T-helper 1 cell treated with Interleukin-12 subunit alpha and Interleukin-12 subunit beta and Interleukin-4 antibody, amounts not matched to agents 30 μg/mL and 1 μg/mL, for 36 hours (primary cell): ENCODE measurements around the gene RICTOR.
"Not testable (repeated sequence)": the region's sequence is repeated elsewhere in the genome, so short reads cannot be mapped to it uniquely, and the experiment has no call there.

Source experiments
- H3K27ac Mint-ChIP-seq: one replicate; pipeline ENCODE4 v1.8.0; 2021; ENCODE audit warnings: mild to moderate bottlenecking, mixed read lengths
- H3K27me3 Mint-ChIP-seq: one replicate; pipeline ENCODE4 v1.8.0; 2021; ENCODE audit warnings: low read depth, mixed read lengths
- H3K36me3 Mint-ChIP-seq: one replicate; pipeline ENCODE4 v1.8.0; 2021; ENCODE audit warnings: low read depth, mixed read lengths
- H3K4me1 Mint-ChIP-seq: one replicate; pipeline ENCODE4 v1.8.0; 2021; ENCODE audit warnings: low read depth, mixed read lengths
- H3K4me3 Mint-ChIP-seq: one replicate; pipeline ENCODE4 v1.8.0; 2021; ENCODE audit warnings: mild to moderate bottlenecking, moderate library complexity, mixed read lengths
- H3K9me3 Mint-ChIP-seq: one replicate; pipeline ENCODE4 v1.8.0; 2021; ENCODE audit warnings: mixed read lengths

RICTOR gene

DNA sequence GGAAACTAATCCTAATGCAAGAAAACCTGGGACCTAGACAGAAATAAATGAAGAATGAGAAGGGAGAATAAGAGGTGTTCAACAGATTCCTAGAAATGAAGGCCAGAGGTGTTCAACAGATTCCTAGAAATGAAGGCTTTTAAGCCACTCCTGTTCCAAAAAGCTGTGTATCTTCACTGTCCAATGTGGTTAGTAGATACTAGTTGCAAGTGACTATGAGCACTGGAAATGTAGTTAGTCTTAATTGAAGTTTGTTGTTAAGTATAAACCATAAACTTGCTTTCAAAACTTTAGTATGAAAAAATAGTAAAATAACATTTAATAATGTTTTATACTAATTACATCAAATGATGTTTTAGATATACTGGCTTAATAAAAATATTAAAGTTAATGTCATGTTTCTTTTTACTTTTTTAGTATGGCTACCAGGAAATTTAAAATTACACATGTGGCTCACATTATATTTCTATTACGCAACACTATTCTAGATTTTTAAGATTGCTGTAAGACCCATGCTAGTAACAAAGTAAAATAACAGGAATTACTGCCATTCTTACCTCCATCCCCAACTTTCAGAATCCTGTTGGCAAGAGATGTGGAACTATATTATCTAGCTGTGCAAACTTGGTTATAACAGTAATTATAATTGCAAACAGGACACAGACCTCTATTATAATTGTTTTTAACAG, 57.5 kb downstream of the RICTOR start:
- peak overlapping the region; percentile 28 for H3K27ac Mint-ChIP-seq
- H3K9me3 Mint-ChIP-seq = peaks cover 16% of the 10 kb centered on the region
- H3K4me1 Mint-ChIP-seq = peaks cover 14% of the 10 kb centered on the region
- H3K36me3 Mint-ChIP-seq = peaks cover 55% of the 10 kb centered on the region
- H3K4me3 Mint-ChIP-seq = peak overlapping the region; percentile 14
- H3K27me3 Mint-ChIP-seq = no peaks in the 10 kb centered on the region

DNA sequence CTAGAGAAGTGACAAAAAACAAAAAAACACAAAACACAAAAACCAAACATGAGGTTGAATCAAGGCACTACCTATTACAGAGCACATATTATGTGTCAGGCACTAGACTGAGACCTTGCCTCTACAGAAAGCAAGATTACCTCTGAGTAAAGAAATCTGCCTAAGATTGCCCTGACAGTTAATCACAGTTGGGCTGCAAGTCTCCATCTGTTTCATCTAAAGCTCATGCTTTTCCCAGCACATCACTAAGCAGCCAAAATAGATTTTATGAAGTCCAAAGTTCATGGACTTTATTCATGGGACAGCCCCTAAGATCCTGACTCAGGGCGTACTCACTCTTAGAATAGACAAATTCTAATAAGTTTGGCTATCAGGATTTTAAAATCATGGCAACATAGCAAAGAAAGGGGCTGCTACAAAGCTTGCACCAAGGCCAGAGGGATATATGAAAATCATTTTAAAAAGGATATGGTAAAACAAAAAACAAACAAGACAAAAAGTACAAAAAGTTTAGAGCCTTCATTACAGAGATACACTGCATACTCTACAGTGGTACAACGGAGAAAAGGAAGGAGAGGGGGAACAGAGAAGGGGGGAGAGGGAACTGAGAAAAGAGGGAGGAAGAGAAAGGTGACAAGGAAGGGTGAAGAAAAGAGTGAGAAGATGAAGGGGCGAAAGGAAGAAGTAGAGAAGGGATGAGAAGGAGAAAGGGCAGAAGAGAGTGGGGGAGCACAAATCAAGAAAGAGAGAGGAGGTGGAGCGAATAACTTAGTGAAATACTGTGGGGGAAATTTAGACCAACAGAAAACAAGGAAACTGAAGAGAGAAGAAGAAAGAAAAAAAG, 58.2 kb downstream of the RICTOR start:
- Mint-ChIP-seq H3K9me3 (peaks cover 21% of the 10 kb centered on the region), H3K4me1 (peaks cover 14% of the 10 kb centered on the region), H3K27ac (peak overlapping the region; percentile 28), H3K27me3 (no peaks in the 10 kb centered on the region), H3K4me3 (peak overlapping the region; percentile 14), H3K36me3 (peaks cover 56% of the 10 kb centered on the region)

DNA sequence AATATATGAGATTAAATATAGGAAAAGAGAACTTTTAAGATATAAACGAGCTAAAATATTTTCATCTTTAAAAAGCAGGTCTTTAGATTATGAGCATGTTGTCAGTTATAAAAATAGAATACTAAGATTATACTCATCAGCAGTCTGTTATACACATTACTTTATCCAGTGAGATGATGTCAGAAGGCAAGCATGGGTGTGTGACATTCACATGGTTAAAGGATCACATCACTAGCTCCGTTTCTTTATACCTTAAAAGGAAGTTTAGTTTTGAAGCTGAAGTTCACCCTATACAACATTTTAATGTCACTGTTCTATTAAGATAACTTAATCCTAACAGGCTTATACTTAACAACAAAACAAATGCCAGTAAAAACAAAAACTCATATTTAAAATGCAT, 59.6 kb downstream of the RICTOR start:
- H3K36me3 Mint-ChIP-seq = peaks cover 58% of the 10 kb centered on the region
- peaks cover 31% of the 10 kb centered on the region for H3K9me3 Mint-ChIP-seq
- H3K4me1 Mint-ChIP-seq = peaks cover 14% of the 10 kb centered on the region
- no peak overlapping the region for H3K4me3 Mint-ChIP-seq
- H3K27me3 Mint-ChIP-seq = no peaks in the 10 kb centered on the region
- no peak overlapping the region for H3K27ac Mint-ChIP-seq

DNA sequence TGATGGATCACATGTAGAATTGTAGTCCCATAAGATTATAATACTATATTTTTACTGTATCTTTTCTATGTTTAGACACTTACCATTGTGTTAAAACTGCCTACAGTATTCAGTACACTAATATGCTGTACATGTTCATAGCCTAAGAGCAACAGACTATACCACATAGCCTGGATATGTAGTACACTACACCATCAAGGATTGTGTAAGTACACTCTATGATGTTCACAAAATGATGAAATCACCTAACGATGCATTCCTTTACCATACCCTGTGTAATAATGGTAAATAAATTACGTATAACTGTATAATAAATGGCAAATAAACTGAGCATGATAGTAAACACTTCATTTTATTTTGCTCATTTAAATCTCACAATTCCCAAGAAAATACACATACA, 60.3 kb downstream of the RICTOR start:
- Mint-ChIP-seq H3K36me3 (peaks cover 51% of the 10 kb centered on the region), H3K27ac (no peak overlapping the region), H3K4me1 (peaks cover 14% of the 10 kb centered on the region), H3K9me3 (peaks cover 31% of the 10 kb centered on the region), H3K4me3 (no peak overlapping the region), H3K27me3 (no peaks in the 10 kb centered on the region)

DNA sequence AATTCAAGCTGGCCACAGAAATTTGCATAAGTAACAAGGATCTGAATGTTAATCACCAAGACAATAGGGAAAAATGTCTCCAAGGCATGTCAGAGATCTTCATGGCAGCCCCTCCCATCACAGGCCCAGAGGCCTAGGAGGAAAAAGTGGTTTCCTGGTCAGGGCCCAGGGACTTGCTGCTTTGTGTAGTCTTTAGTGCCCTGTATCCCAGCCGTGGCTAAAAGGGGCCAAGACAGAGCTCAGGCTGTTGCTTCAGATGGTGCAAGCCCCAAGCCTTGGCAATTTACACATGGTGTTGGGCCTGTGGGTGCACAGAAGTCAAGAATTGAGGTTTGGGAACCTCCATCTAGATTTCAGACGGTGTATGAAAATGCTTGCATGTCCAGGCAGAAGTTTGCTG, 63.2 kb downstream of the RICTOR start:
- H3K4me1 Mint-ChIP-seq, H3K4me3 Mint-ChIP-seq, H3K27ac Mint-ChIP-seq, H3K27me3 Mint-ChIP-seq: not testable (repeated sequence)
- Mint-ChIP-seq H3K9me3 (peaks cover 31% of the 10 kb centered on the region), H3K36me3 (peaks cover 36% of the 10 kb centered on the region)

DNA sequence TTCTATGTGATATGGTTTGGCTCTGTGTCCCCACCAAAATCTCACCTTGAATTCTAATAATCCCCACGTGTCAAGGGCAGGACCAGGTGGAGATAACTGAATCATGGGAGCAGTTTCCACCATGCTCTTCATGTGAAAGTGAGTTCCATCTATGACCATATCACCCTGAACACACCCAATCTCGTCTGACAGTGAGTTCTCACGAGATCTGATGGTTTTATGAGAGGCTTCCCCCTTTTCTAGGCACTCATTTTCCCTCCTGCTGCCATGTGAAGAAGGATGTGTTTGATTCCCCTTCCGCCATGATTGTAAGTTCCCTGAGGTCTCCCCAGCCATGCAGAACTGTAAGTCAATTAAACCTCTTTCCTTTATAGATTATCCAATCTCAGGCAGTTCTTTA, 64.2 kb downstream of the RICTOR start:
- Mint-ChIP-seq H3K4me3 (no peak overlapping the region), H3K27me3 (no peaks in the 10 kb centered on the region), H3K36me3 (peaks cover 36% of the 10 kb centered on the region), H3K9me3 (peaks cover 31% of the 10 kb centered on the region), H3K27ac (no peak overlapping the region), H3K4me1 (peaks cover 9% of the 10 kb centered on the region)

DNA sequence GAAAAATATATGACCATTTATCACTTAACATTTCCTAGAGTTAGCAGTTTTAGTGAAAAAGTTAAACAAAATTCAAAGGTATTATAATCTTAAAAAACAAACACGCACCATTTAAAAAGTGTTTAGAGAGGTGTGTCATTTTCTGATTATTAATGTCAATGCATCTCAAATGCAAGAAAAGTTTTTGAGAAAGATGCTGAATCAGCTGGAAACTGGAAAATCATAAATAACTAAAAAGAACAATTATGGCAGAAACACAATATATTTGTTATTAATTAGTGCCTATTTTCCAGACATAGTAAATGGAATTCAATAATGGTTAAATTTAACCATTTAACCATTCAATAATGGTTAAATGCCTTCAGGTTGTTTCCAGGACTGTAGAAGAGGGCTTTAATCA, 64.9 kb downstream of the RICTOR start:
- Mint-ChIP-seq H3K36me3 (peaks cover 36% of the 10 kb centered on the region), H3K4me1 (peaks cover 9% of the 10 kb centered on the region), H3K27ac (no peak overlapping the region), H3K27me3 (no peaks in the 10 kb centered on the region), H3K4me3 (no peak overlapping the region), H3K9me3 (peaks cover 31% of the 10 kb centered on the region)

DNA sequence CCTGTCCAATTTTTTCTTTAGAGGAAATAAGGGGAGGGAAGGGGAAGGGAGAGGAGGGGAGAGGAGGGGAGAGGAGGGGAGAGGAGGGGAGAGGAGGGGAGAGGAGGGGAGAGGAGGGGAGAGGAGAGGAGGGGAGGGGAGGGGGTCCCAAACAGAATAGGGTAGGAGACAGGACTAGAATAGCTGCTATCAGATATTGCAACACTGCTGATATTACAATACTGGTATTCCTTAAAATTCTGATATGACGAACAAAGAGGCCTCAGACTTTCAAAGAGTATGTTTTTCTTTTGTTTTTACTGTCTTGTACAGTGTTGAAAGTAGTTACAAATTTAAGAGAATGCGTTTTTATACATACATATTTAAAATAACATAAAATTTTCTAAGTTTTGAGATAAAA, 67.5 kb downstream of the RICTOR start:
- Mint-ChIP-seq H3K4me3 (no peak overlapping the region), H3K27me3 (no peaks in the 10 kb centered on the region), H3K9me3 (peaks cover 14% of the 10 kb centered on the region), H3K36me3 (peaks cover 29% of the 10 kb centered on the region), H3K27ac (no peak overlapping the region), H3K4me1 (peaks cover 9% of the 10 kb centered on the region)

DNA sequence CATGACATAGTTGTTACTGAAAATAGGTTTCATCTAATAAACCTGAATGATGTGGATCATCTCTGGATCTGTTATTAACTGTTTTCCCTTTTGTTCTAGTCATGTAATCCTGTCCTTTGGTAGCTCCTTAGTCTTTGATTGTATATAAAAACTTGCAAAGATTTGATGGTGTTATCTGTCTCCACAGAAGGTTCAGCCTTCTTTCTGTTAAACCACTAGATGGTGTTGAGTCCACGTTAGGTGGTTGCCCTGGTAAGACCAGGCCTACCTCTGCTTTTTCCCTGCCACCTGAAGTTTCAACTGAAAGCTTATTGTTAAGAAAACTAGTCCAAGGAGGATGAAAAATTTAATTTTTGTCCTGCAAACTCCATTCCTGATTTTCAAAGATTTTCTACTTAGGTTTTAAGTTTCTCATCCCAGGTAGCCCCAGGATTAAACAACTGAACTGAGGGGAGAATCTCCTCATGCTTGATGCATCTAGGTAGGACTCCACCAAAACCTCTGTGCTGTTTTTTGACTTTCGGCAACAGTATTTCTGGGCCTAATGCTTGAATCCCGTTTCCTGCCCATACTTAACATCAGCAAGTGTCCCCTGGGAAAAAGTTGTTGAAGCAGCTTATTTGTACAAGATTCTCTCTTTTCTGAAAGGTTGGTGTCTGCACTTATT, 68.5 kb downstream of the RICTOR start:
- Mint-ChIP-seq H3K9me3 (peaks cover 9% of the 10 kb centered on the region), H3K4me3 (no peak overlapping the region), H3K27me3 (no peaks in the 10 kb centered on the region), H3K27ac (no peak overlapping the region), H3K4me1 (peaks cover 13% of the 10 kb centered on the region), H3K36me3 (peaks cover 27% of the 10 kb centered on the region)

DNA sequence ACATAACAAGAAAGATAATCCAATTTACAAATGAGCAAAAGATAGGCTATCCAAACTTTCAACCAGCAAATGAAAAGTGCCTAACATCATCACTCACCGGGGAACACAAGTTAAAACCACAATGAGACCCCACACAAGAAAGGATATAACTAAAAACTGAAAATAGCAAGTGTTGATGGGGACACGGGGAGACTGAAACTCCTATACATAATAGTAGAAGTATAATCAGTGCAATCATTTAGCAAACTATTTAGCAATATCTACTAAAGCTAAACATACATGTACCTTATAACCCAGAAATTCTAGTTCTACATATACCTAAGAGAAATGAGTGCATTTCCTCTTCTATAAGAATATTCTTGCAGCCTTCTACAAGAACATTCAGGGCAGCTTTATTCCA, 72.5 kb downstream of the RICTOR start:
- Mint-ChIP-seq H3K27me3 (no peaks in the 10 kb centered on the region), H3K9me3 (peaks cover 7% of the 10 kb centered on the region), H3K4me1 (peaks cover 16% of the 10 kb centered on the region)

DNA sequence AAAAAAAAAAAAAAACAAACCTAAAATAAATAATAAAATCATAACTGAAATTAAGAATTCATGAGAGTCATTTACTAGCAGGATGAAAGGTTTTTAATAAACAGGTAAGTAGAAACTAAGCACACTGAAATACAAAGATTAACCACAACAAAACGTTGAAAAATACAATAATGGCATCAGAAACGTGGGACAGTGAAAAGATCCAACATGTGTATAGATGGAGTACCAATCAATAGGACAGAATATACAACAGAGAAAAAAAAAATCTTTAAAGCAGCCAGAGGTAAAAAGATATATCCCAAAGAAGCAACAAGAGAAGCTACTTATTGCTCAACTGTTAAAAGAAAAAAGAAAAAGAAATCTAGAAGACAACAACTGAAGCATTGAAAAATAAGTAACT, 75.2 kb downstream of the RICTOR start:
- Mint-ChIP-seq H3K4me1 (peaks cover 9% of the 10 kb centered on the region), H3K27me3 (no peaks in the 10 kb centered on the region), H3K36me3 (peaks cover 44% of the 10 kb centered on the region), H3K9me3 (peaks cover 7% of the 10 kb centered on the region), H3K27ac (no peak overlapping the region), H3K4me3 (no peak overlapping the region)

More for the DNA sequence above, 72.5 kb downstream of the RICTOR start:
- Mint-ChIP-seq H3K4me3 (no peak overlapping the region), H3K36me3 (peaks cover 38% of the 10 kb centered on the region), H3K27ac (no peak overlapping the region)

DNA sequence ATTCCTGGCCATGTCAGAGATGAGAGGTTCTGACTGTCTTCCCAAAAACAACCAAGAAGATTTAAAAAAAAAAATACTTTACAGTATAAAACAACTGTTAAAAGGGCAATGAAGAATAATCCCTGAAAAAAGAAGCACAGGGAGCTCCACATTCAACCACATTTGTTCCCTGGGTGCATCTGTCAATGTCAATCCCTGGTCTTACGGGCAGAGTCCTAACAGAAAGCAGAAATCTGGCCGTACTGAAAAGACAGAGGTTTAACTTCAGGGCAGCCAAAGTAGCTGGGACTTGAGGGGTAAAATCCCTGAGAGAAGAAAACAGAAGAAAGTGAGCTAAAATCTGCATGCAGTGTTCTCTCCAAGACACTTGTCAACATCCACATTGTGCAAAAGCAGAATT, 76.6 kb downstream of the RICTOR start:
- Mint-ChIP-seq H3K36me3 (peaks cover 47% of the 10 kb centered on the region), H3K27ac (no peak overlapping the region), H3K4me1 (peaks cover 12% of the 10 kb centered on the region), H3K4me3 (no peak overlapping the region), H3K9me3 (peaks cover 7% of the 10 kb centered on the region), H3K27me3 (no peaks in the 10 kb centered on the region)

DNA sequence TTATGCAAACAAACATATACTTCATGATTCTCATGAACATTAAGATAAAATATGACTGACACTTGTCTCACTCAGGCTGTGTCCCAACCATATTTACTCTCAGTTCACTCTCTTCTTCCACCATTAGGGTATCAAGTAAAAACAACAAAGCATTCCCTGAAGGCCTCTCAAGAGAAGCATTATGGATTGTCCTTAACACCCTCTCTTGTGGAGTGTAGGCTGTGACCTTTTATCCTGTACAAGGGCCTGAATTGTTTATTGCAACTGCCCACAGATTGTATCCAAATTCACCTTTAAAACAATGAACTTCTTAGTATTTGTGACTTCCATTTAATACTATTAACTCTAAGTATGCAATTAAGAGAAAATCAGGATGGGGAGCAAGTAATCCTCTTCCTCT, 78.1 kb downstream of the RICTOR start:
- peaks cover 46% of the 10 kb centered on the region for H3K36me3 Mint-ChIP-seq
- no peak overlapping the region for H3K4me3 Mint-ChIP-seq
- H3K27me3 Mint-ChIP-seq = no peaks in the 10 kb centered on the region
- no peak overlapping the region for H3K27ac Mint-ChIP-seq
- peaks cover 9% of the 10 kb centered on the region for H3K4me1 Mint-ChIP-seq
- peaks cover 7% of the 10 kb centered on the region for H3K9me3 Mint-ChIP-seq

DNA sequence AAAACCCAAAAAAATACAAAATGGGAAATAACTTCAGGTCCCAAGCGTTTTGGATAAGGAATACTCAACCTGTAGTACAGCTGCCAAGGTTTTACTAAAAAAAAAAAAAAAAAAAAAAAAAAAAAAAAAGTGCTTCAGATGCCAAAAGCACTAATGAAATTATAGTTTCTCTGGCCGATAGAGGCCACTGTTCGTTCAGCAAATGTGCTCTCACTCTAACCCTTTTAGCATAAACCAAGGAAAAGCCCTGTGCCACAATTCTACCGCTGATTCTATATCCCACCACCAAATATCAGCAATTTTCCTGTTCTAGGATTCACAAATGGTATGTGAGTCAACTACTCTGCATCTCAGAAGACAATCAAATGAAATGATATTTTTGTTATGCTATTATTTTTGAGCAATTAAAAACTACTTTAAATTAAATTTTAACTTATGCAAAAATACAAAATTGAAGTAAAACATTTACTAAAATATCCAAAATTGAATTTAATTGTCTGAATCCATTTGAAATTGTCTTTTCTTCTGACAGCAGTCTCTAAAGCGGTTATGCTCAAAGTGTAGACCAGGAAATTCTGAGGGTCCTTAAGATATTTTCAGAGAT, 79.8 kb downstream of the RICTOR start:
- Mint-ChIP-seq H3K4me3 (no peak overlapping the region), H3K27ac (no peak overlapping the region), H3K27me3 (no peaks in the 10 kb centered on the region), H3K36me3 (peaks cover 44% of the 10 kb centered on the region), H3K9me3 (peaks cover 13% of the 10 kb centered on the region), H3K4me1 (peaks cover 7% of the 10 kb centered on the region)
